Naive B cell (primary cell): ENCODE results near the gene PLRG1. TPM values are rescaled to one million over a fixed set of nuclear protein-coding genes. Genes with fewer than 3 reads are reported as not detected.

Experiments
- ATAC-seq, 2 donors: fragments of 150-1000 bp; cut with Tn5 transposase; 2 replicates each; pipeline ENCODE4 v1.10.0; 2021; ENCODE audit warnings: low read depth in 2 of 2, mild to moderate bottlenecking in 2 of 2, moderate library complexity in 2 of 2
- DNase-seq: peaks from one replicate; pipeline ENCODE4 v3.0.0; 2022
- H3K27ac Mint-ChIP-seq, 6 donors: one replicate each; pipeline ENCODE4 v1.8.0; 2020 to 2022; ENCODE audit warnings: mild to moderate bottlenecking in 6 of 6, mixed read lengths in 6 of 6, moderate library complexity in 5 of 6, inconsistent platforms in 2 of 6
- H3K27me3 Mint-ChIP-seq, 3 donors: one replicate each; pipeline ENCODE4 v1.8.0; 2021 to 2022; ENCODE audit warnings: mixed read lengths in 3 of 3, mild to moderate bottlenecking in 1 of 3
- H3K36me3 Mint-ChIP-seq, 2 donors: one replicate each; pipeline ENCODE4 v1.8.0; 2020 to 2022; ENCODE audit warnings: mixed read lengths in 2 of 2, inconsistent platforms in 1 of 2, mild to moderate bottlenecking in 1 of 2
- H3K4me1 Mint-ChIP-seq, 3 donors: one replicate each; pipeline ENCODE4 v1.8.0; 2020 to 2022; ENCODE audit warnings: mixed read lengths in 3 of 3, inconsistent platforms in 1 of 3, mild to moderate bottlenecking in 1 of 3, moderate library complexity in 1 of 3
- H3K4me3 Mint-ChIP-seq, 8 donors: one replicate each; pipeline ENCODE4 v1.8.0; 2020 to 2022; ENCODE audit warnings: mild to moderate bottlenecking in 8 of 8, mixed read lengths in 8 of 8, moderate library complexity in 8 of 8, inconsistent platforms in 2 of 8
- H3K9me3 Mint-ChIP-seq, 7 donors: one replicate each; pipeline ENCODE4 v1.8.0; 2020 to 2022; ENCODE audit warnings: mixed read lengths in 7 of 7, mild to moderate bottlenecking in 5 of 7, inconsistent platforms in 2 of 7, moderate library complexity in 1 of 7
- polyA plus RNA-seq, 6 donors: library from polyadenylated mRNA; unstranded; fragments of 300-500 nt; fragmentation: Illumina TruSeq; gene quantifications; one replicate each; pipeline ENCODE4 v1.2.3, GENCODE V29; 2021; ENCODE audit warnings: low read depth in 6 of 6

PLRG1 gene
- polyA plus RNA-seq, 6 donors from 2014 or later = 80.1 to 122 (median 96.0) TPM

DNA sequence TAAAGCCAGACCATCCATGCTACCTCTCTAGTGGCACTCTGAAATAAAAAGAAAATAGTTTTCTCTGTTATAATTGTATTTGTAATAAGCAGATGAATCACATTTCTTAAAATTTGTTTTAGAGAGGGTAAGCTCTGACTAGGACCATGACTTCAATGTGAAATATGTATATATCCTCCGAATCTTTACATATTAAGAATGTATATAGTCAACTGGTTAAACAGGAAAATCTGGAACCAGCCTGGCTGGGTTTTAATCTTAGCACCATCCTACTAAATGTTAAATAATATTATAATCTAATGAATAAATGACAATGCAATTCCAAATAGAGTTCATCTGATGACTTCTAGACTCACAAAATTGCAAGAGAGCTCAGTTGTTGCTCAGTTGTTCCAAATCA lies 14.1 kb upstream of the PLRG1 start:
- H3K36me3 Mint-ChIP-seq = no peaks in the 10 kb centered on the region
- no peaks in the 10 kb centered on the region for H3K9me3 Mint-ChIP-seq
- H3K27me3 Mint-ChIP-seq = peaks cover 0 to 10% (median 7%) of the 10 kb centered on the region in 3 donors
- DNase-seq (no peak), ATAC-seq (no peak)
- H3K4me3 Mint-ChIP-seq = no peak overlapping the region
- no peak overlapping the region for H3K27ac Mint-ChIP-seq
- no peaks in the 10 kb centered on the region for H3K4me1 Mint-ChIP-seq

DNA sequence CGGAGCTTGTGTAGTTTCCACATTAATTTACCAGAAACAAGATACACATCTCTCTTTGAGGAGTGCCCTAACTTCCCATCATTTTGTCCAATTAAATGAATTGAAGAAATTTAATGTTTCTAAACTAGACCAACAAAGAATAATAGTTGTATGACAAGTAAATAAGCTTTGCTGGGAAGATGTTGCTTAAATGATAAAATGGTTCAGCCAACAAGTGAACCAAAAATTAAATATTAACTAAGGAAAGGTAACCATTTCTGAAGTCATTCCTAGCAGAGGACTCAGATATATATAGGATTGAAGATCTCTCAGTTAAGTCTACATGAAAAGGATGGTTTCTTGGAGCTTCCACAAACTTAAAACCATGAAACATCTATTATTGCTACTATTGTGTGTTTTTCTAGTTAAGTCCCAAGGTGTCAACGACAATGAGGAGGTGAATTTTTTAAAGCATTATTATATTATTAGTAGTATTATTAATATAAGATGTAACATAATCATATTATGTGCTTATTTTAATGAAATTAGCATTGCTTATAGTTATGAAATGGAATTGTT lies 12.6 kb upstream of the PLRG1 start, which contains the start of gene FGB:
Gene FGB (plus strand): TSS at position 315 of the 558 bp plus-strand sequence. CDS start 8 bp downstream, at position 323.
- peaks cover 0 to 15% (median 10%) of the 10 kb centered on the region in 3 donors for H3K27me3 Mint-ChIP-seq
- ATAC-seq = no peak
- H3K4me1 Mint-ChIP-seq = no peaks in the 10 kb centered on the region
- no peak within 1 kb of the TSS for H3K4me3 Mint-ChIP-seq
- no peaks in the 10 kb centered on the region for H3K36me3 Mint-ChIP-seq
- no peaks in the 10 kb centered on the region for H3K9me3 Mint-ChIP-seq
- no peak for DNase-seq
- H3K27ac Mint-ChIP-seq = no peak within 1 kb of the TSS

DNA sequence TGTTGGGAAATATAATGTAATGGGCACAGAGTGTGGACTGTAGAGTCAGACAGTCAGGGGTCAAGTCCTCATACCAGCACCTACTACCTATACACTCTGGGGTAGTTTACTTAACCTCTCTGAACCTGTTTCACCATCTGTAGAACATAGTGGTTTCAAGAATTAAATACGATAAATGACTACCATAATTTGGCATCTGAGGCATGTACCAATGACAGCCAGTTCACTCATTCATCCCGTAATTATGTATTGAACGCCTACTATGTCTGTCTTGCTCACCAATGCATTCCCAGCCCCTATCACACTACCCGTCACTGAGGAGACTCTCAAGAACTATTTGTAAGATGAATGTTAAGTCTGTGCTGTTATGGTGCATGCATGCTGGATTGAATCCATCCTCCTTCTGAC lies 10.6 kb upstream of the PLRG1 start:
- no peak overlapping the region for H3K27ac Mint-ChIP-seq
- H3K27me3 Mint-ChIP-seq = peaks cover 8 to 18% (median 16%) of the 10 kb centered on the region in 3 donors
- H3K4me1 Mint-ChIP-seq = no peaks in the 10 kb centered on the region
- H3K4me3 Mint-ChIP-seq = no peak overlapping the region
- no peaks in the 10 kb centered on the region for H3K36me3 Mint-ChIP-seq
- DNase-seq = no peak
- ATAC-seq = no peak
- peaks cover 0 to 9% (median 0%) of the 10 kb centered on the region in 7 donors for H3K9me3 Mint-ChIP-seq

- DNase-seq = no peak
- H3K27ac Mint-ChIP-seq = no peak overlapping the region
- H3K27me3 Mint-ChIP-seq = peaks cover 8 to 22% (median 16%) of the 10 kb centered on the region in 3 donors
- H3K4me3 Mint-ChIP-seq = no peak overlapping the region
- H3K4me1 Mint-ChIP-seq = no peaks in the 10 kb centered on the region
- ATAC-seq = no peak
- H3K36me3 Mint-ChIP-seq = no peaks in the 10 kb centered on the region
- peaks cover 0 to 9% (median 0%) of the 10 kb centered on the region in 7 donors for H3K9me3 Mint-ChIP-seq
Measured at GRCh38 chr4:154560419-154560801, 10.2 kb upstream of the PLRG1 start.

GRCh38 chr4:154559494-154560418 lies 9.6 kb upstream of the PLRG1 start:
- ATAC-seq = no peak

GRCh38 chr4:154559141-154559493 lies 8.9 kb upstream of the PLRG1 start:
- peaks cover 0 to 9% (median 0%) of the 10 kb centered on the region in 7 donors for H3K9me3 Mint-ChIP-seq
- H3K27ac Mint-ChIP-seq = no peak overlapping the region
- ATAC-seq (no peak), DNase-seq (no peak)
- no peaks in the 10 kb centered on the region for H3K36me3 Mint-ChIP-seq
- no peak overlapping the region for H3K4me3 Mint-ChIP-seq
- H3K4me1 Mint-ChIP-seq = no peaks in the 10 kb centered on the region
- peaks cover 8 to 24% (median 16%) of the 10 kb centered on the region in 3 donors for H3K27me3 Mint-ChIP-seq

More at GRCh38 chr4:154559494-154560418, 9.6 kb upstream of the PLRG1 start:
- no peak overlapping the region for H3K4me3 Mint-ChIP-seq
- H3K36me3 Mint-ChIP-seq = no peaks in the 10 kb centered on the region
- H3K4me1 Mint-ChIP-seq = no peaks in the 10 kb centered on the region
- peak; percentile 13 for DNase-seq
- peak overlapping the region in 1 of 6 donors; percentile 62 for H3K27ac Mint-ChIP-seq
- H3K27me3 Mint-ChIP-seq = peaks cover 8 to 24% (median 16%) of the 10 kb centered on the region in 3 donors
- H3K9me3 Mint-ChIP-seq = peaks cover 0 to 9% (median 0%) of the 10 kb centered on the region in 7 donors

GRCh38 chr4:154551872-154552686 lies 1.9 kb upstream of the PLRG1 start:
- H3K4me1 Mint-ChIP-seq = peaks cover 17 to 27% (median 19%) of the 10 kb centered on the region in 3 donors
- peak overlapping the region in 1 of 8 donors; percentile 68 for H3K4me3 Mint-ChIP-seq
- peak; percentile 30 to 42 for ATAC-seq
- H3K27ac Mint-ChIP-seq = peak overlapping the region in 1 of 6 donors; percentile 38
- peaks cover 5 to 7% of the 10 kb centered on the region in 2 donors for H3K36me3 Mint-ChIP-seq
- peaks cover 0 to 4% (median 0%) of the 10 kb centered on the region in 7 donors for H3K9me3 Mint-ChIP-seq
- peak; percentile 61 for DNase-seq
- H3K27me3 Mint-ChIP-seq = peaks cover 3 to 11% (median 4%) of the 10 kb centered on the region in 3 donors

DNA sequence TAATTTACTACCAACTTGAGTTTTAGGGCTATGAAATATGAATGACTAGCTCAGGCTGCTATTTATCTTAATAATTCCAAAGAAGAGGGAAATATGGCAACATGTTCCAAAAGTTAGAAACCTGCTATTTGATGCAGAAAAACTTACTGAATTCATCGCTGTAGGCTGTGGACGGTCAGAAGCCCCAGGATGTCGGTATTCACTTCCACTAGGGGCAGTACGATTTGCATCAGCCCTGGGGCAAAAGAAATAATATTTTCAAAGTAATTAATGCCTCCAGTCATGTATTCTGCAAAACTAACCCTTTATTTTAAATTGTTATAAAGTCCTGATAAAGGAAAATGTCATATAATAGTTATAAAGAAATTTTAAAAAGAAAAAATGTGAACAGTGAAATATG lies 4.5 kb downstream of the PLRG1 start:
- ATAC-seq = no peak
- H3K9me3 Mint-ChIP-seq = peaks cover 0 to 4% (median 0%) of the 10 kb centered on the region in 7 donors
- peaks cover 17 to 23% (median 19%) of the 10 kb centered on the region in 3 donors for H3K4me1 Mint-ChIP-seq
- no peaks in the 10 kb centered on the region for H3K27me3 Mint-ChIP-seq
- peaks cover 24 to 31% of the 10 kb centered on the region in 2 donors for H3K36me3 Mint-ChIP-seq
- no peak overlapping the region for H3K27ac Mint-ChIP-seq
- H3K4me3 Mint-ChIP-seq = no peak overlapping the region
- DNase-seq = no peak

DNA sequence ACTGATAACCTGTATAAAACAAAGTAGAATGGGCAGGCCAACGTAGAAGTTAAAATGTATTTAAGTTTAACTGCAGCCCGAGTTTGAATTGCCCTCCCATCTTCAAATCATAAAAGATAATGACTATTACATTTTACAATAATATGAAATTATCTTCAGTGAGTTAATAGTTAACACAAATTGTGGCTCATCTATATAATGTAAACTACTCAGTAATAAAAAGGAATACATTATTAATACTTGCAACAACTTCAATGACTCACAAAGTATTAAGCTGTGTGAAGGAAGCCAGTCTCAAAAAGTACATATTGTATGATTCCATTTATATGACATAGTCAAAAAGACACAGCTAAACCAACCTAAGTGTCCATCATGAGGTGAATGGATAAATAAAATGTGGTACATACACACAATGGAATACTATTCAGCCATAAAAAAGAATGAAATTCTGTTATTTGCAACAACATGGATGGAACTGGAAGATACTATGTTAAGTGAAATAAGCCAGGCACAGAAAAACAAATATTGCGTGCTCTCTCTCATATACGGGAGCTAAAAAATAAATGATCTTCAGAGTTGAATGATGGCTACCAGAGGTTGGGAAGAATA lies 7.8 kb downstream of the PLRG1 start:
- Mint-ChIP-seq H3K27ac (no peak overlapping the region), H3K4me1 (no peaks in the 10 kb centered on the region), H3K36me3 (peaks cover 26 to 37% of the 10 kb centered on the region in 2 donors), H3K9me3 (peaks cover 0 to 4% (median 0%) of the 10 kb centered on the region in 7 donors), H3K4me3 (no peak overlapping the region), H3K27me3 (no peaks in the 10 kb centered on the region)
- ATAC-seq = no peak
- no peak for DNase-seq

DNA sequence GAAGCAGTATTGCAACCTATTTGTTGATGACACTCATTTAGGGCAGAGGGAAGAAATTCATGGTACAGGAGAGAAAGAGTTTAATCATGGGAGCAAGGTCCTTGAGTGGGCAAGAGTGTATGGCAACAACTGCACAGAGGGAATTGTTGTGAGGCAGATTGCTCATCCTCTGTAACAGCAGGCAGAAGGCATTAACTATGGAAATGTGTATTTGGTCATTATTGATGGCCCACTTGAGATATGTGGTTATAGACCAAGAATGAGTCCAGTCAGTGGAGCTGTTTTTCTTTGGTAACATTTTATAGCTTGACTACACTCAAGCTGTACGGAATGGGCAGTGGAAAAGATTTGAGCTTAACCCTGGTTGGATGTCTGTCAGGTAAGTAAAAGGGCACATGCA lies 15.9 kb downstream of the PLRG1 start:
- Mint-ChIP-seq H3K36me3 (peaks cover 11 to 14% of the 10 kb centered on the region in 2 donors), H3K4me3 (no peak overlapping the region), H3K9me3 (no peaks in the 10 kb centered on the region), H3K27ac (peak overlapping the region in 2 of 6 donors; percentile 32 to 59), H3K4me1 (no peaks in the 10 kb centered on the region), H3K27me3 (peaks cover 0 to 9% (median 6%) of the 10 kb centered on the region in 3 donors)
- ATAC-seq (no peak), DNase-seq (no peak)

- peak overlapping the region in 2 of 6 donors; percentile 4 to 25 for H3K27ac Mint-ChIP-seq
- no peaks in the 10 kb centered on the region for H3K9me3 Mint-ChIP-seq
- H3K27me3 Mint-ChIP-seq = peaks cover 8 to 43% (median 19%) of the 10 kb centered on the region in 3 donors
- DNase-seq (no peak), ATAC-seq (no peak)
- peaks cover 0 to 7% (median 3%) of the 10 kb centered on the region in 3 donors for H3K4me1 Mint-ChIP-seq
- H3K36me3 Mint-ChIP-seq = peaks cover 0 to 4% of the 10 kb centered on the region in 2 donors
- no peak overlapping the region for H3K4me3 Mint-ChIP-seq
Measured at GRCh38 chr4:154529728-154530519, 20.3 kb downstream of the PLRG1 start.

GRCh38 chr4:154528869-154529268 lies 21.3 kb downstream of the PLRG1 start:
- DNase-seq (no peak), ATAC-seq (no peak)
- Mint-ChIP-seq H3K4me3 (no peak overlapping the region), H3K4me1 (peaks cover 0 to 7% (median 3%) of the 10 kb centered on the region in 3 donors), H3K27ac (no peak overlapping the region), H3K9me3 (no peaks in the 10 kb centered on the region), H3K36me3 (no peaks in the 10 kb centered on the region), H3K27me3 (peaks cover 16 to 47% (median 29%) of the 10 kb centered on the region in 3 donors)
